Bronchial epithelial cell (primary cell): ENCODE data around the gene MDC1. TPM values are rescaled to one million over a fixed set of nuclear protein-coding genes. Genes with fewer than 3 reads are reported as not detected.
"Not testable (repeated sequence)": the region's sequence is repeated elsewhere in the genome, so short reads cannot be mapped to it uniquely, and the experiment has no call there.

ENCODE experiments used
- DNase-seq: peaks from one replicate; pipeline ENCODE4 v3.0.0-alpha.2; 2010; ENCODE audit warnings: low read depth
- FAIRE-seq: peaks from 2 replicates; lab custom pipeline; 2011; peaks lifted over from hg19 to GRCh38; lab: Jason Lieb, UNC
- H3K27me3 ChIP-seq: 2 replicates; pipeline ENCODE4 v1.5.1; 2011; ENCODE audit warnings: low read length; ENCODE audit not compliant: control insufficient read depth, insufficient read depth
- H3K36me3 ChIP-seq: 2 replicates; pipeline ENCODE4 v1.5.1; 2011; ENCODE audit warnings: low read length; ENCODE audit not compliant: control insufficient read depth, insufficient read depth
- H3K4me3 ChIP-seq: 2 replicates; pipeline ENCODE4 v1.5.1; 2011; ENCODE audit warnings: mild to moderate bottlenecking, low read depth, low read length, control low read depth
- total RNA-seq: library from RNA; depleted of rRNA; stranded (reverse); fragments of >200 nt; gene quantifications from 2 replicates; pipeline ENCODE4 v1.2.1, GENCODE V29; 2014
- TF ChIP-seq, protein P1 (sequence below): IDR thresholded peaks from 2 replicates; pipeline ENCODE4 v1.5.1; 2011; ENCODE audit warnings: mild to moderate bottlenecking, moderate library complexity, low read length, control low read depth, inconsistent platforms; ENCODE audit not compliant: insufficient read depth, severe bottlenecking

The MDC1 gene
- total RNA-seq, 1 donor from 2014 or later: 2.4 TPM

DNA sequence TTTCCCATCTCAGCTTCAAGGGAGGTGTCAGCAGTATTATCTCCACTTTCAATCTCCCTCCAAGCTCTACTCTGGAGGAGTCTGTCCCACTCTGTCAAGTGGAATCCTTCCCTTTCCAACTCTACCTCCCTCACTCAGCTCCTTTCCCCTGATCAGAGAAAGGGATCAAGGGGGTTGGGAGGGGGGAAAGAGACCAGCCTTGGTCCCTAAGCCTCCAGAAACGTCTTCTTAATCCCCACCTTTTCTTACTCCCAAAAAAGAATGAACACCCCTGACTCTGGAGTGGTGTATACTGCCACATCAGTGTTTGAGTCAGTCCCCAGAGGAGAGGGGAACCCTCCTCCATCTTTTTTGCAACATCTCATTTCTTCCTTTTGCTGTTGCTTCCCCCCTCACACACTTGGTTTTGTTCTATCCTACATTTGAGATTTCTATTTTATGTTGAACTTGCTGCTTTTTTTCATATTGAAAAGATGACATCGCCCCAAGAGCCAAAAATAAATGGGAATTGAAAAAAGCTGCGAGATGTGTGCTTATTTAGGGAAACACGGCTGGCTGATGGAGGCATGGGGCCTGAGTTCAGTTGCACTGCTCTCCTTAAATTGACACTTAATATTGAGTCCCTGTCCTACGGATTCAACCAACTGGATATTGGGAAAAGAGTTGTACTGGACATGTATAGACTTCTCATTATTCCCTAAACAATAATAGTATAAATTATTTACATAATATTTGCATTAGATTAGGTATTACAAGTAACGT lies 8.0 kb upstream of the MDC1 start:
- no peak for DNase-seq
- TF ChIP-seq, protein P1, sequence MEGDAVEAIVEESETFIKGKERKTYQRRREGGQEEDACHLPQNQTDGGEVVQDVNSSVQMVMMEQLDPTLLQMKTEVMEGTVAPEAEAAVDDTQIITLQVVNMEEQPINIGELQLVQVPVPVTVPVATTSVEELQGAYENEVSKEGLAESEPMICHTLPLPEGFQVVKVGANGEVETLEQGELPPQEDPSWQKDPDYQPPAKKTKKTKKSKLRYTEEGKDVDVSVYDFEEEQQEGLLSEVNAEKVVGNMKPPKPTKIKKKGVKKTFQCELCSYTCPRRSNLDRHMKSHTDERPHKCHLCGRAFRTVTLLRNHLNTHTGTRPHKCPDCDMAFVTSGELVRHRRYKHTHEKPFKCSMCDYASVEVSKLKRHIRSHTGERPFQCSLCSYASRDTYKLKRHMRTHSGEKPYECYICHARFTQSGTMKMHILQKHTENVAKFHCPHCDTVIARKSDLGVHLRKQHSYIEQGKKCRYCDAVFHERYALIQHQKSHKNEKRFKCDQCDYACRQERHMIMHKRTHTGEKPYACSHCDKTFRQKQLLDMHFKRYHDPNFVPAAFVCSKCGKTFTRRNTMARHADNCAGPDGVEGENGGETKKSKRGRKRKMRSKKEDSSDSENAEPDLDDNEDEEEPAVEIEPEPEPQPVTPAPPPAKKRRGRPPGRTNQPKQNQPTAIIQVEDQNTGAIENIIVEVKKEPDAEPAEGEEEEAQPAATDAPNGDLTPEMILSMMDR: no peak
- no peak overlapping the region for H3K4me3 ChIP-seq
- FAIRE-seq: no peak
- peaks cover 18% of the 10 kb centered on the region for H3K36me3 ChIP-seq
- H3K27me3 ChIP-seq: no peaks in the 10 kb centered on the region

DNA sequence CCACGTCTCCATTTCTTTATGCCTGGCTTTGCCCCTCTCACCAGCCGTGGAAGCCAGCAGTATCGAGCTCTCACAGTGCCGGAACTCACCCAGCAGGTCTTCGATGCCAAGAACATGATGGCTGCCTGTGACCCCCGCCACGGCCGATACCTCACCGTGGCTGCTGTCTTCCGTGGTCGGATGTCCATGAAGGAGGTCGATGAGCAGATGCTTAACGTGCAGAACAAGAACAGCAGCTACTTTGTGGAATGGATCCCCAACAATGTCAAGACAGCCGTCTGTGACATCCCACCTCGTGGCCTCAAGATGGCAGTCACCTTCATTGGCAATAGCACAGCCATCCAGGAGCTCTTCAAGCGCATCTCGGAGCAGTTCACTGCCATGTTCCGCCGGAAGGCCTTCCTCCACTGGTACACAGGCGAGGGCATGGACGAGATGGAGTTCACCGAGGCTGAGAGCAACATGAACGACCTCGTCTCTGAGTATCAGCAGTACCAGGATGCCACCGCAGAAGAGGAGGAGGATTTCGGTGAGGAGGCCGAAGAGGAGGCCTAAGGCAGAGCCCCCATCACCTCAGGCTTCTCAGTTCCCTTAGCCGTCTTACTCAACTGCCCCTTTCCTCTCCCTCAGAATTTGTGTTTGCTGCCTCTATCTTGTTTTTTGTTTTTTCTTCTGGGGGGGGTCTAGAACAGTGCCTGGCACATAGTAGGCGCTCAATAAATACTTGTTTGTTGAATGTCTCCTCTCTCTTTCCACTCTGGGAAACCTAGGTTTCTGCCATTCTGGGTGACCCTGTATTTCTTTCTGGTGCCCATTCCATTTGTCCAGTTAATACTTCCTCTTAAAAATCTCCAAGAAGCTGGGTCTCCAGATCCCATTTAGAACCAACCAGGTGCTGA lies 7.0 kb upstream of the MDC1 start:
- H3K36me3 ChIP-seq: peaks cover 17% of the 10 kb centered on the region
- FAIRE-seq, H3K27me3 ChIP-seq, DNase-seq, H3K4me3 ChIP-seq: not testable (repeated sequence)

DNA sequence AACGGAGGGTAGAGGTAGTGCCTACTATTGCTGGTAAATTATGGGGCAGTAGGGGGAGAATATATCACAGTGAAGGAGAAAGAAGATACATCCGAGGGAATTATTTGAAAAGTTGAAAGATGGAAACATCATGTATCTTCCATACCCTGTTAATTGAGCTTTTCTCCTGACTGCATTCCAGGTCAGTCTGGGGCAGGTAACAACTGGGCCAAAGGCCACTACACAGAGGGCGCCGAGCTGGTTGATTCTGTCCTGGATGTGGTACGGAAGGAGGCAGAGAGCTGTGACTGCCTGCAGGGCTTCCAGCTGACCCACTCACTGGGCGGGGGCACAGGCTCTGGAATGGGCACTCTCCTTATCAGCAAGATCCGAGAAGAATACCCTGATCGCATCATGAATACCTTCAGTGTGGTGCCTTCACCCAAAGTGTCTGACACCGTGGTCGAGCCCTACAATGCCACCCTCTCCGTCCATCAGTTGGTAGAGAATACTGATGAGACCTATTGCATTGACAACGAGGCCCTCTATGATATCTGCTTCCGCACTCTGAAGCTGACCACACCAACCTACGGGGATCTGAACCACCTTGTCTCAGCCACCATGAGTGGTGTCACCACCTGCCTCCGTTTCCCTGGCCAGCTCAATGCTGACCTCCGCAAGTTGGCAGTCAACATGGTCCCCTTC lies 6.2 kb upstream of the MDC1 start:
- FAIRE-seq: not testable (repeated sequence)
- H3K36me3 ChIP-seq: peaks cover 17% of the 10 kb centered on the region

DNA sequence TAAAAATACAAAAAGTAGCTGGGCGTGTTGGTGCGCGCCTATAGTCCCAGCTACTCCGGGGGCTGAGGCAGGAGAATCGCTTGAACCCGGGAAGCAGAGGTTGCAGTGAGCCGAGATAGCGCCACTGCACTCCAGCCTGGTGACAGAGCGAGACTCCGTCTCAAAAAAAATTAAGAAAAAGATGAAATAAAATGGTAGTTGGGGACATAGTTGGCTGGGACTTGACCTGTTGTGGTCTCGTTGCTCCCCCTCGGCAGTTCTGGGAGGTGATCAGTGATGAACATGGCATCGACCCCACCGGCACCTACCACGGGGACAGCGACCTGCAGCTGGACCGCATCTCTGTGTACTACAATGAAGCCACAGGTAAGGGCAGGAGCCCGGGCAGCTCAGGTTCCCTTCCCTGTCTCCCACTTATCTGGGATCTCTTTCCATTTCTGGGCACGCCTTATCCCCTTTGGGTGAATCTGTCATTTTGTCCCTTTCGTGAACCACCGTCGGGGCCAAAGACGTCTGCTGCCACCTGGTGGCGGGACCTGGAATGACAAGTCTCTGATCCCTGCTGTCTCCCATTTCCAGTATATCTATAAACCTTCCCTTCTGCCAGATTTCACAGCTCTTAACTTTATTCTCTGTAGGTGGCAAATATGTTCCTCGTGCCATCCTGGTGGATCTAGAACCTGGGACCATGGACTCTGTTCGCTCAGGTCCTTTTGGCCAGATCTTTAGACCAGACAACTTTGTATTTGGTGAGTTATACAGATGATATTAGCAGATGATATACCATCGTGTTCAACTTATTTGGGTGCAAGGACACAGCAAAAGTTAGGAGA lies 5.4 kb upstream of the MDC1 start:
- peaks cover 17% of the 10 kb centered on the region for H3K36me3 ChIP-seq
- DNase-seq (peak; percentile 66), FAIRE-seq (no peak)
- no peaks in the 10 kb centered on the region for H3K27me3 ChIP-seq
- TF ChIP-seq, protein P1: peak; percentile 87
- peak overlapping the region; percentile 82 for H3K4me3 ChIP-seq

More for the DNA sequence above, 6.2 kb upstream of the MDC1 start:
- not testable (repeated sequence) for DNase-seq, H3K27me3 ChIP-seq, H3K4me3 ChIP-seq

DNA sequence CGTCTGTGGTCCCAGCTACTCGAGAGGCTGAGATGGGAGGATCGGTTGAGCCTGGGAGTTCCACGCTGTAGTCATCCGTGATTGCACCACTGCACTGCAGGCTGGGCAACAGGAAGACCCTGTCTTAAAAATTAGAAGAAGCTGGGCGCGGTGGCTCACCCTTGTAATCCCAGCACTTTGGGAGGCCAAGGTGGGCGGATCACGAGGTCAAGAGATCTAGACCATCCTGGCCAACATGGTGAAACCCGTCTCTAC lies 4.9 kb upstream of the MDC1 start:
- not testable (repeated sequence) for FAIRE-seq, H3K27me3 ChIP-seq, DNase-seq
- Histone ChIP-seq H3K4me3 (peak overlapping the region; percentile 82), H3K36me3 (peaks cover 17% of the 10 kb centered on the region)

DNA sequence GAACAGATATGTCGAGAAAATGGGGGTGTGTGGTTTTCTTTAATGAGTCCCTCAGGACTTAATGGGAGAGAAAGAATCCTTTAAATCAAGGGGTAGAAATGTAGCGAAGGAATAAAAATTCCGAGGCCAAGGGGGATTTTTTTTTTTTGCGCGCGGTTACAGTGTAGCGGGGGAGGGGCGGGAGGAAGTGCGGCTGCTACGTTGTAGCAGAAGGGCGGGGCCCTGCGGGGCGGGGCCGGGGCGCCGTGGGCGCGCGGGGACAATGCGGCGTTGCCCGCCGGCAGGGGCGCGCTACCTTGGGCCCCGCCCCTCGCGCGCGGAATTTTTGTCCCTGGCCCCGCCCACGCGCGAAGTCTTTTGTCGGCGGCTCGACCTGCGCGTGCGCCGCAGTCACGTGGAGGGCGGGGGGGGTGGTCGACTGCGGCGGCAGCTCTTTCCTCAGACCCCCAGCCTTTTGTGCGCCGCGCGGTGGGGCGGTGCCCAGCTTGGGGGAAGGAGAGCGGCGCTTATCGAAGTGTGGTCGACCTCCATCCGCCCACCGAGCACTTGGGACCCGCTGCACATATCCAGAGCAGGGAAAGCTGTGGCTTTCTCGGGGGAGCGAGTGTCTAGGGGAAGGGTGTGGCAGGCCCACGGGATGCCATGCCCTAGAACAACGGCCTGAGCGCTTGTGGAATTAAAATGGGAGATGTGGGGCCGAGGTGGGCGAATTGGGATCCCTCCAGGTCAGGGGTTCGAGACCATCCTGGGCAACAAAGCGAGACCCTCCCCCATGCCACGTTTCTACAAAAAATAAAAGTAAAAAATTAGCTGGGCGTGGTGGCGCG lies 4.3 kb upstream of the MDC1 start:
- DNase-seq (peak; percentile 61), FAIRE-seq (no peak)
- peak overlapping the region; percentile 82 for H3K4me3 ChIP-seq
- TF ChIP-seq, protein P1: peak; percentile 32
- peaks cover 17% of the 10 kb centered on the region for H3K36me3 ChIP-seq
- no peaks in the 10 kb centered on the region for H3K27me3 ChIP-seq
